HepG2 (cell line): Measurements from ENCODE around the gene PNPLA8. TPM values are rescaled to one million over a fixed set of nuclear protein-coding genes. Genes with fewer than 3 reads are reported as not detected.

Source experiments
- ATAC-seq: fragments of 200-7000 bp; cut with Tn5 transposase; 3 replicates; pipeline ENCODE4 v1.9.1; 2020; ENCODE audit warnings: mild to moderate bottlenecking, moderate library complexity
- BruUV-seq: library from RNA; stranded (reverse); fragments of 400-500 nt; replicated peaks from 2 replicates; lab custom pipeline; 2021; lab: Mats Ljungman, UMichigan
- CTCF ChIA-PET: fragments of 300-600 bp; formaldehyde crosslinking; extraction: SDS; loops from one replicate; lab custom pipeline; 2021; ENCODE audit warnings: low total read pairs, inconsistent platforms, low intra/inter-chr PET ratio; lab: Yijun Ruan, JAX
- POLR2A ChIA-PET: fragments of 350-600 bp; sonication (Branson Sonifier 250); formaldehyde crosslinking; loops from one replicate; lab custom pipeline; 2020; ENCODE audit warnings: antibody characterized with exemption, inconsistent platforms; lab: Yijun Ruan, JAX
- DNase-seq: peaks from one replicate; pipeline ENCODE4 v3.0.0-alpha.2; 2015; ENCODE audit warnings: low spot score
- FAIRE-seq: peaks from 3 replicates; lab custom pipeline; 2011; peaks lifted over from hg19 to GRCh38; lab: Jason Lieb, UNC
- H2AFZ ChIP-seq: one replicate; pipeline ENCODE4 v1.6.1; 2011; ENCODE audit warnings: low read length, inconsistent platforms
- H3K27ac ChIP-seq: fragments of 300-600 bp; 3 replicates; pipeline ENCODE4 v1.8.0; 2011; ENCODE audit warnings: mixed run types, mild to moderate bottlenecking, mixed read lengths, low read length, inconsistent platforms; ENCODE audit not compliant: insufficient read depth; ENCODE audit errors: extremely low read length
- H3K27me3 ChIP-seq, 2 experiments: fragments of 200-600 bp in 1 of 2; 2 replicates in 1 of 2; 3 replicates in 1 of 2; pipeline versions ENCODE4 v1.6.0 to v1.8.0; 2011; ENCODE audit warnings: low read length in 2 of 2, mild to moderate bottlenecking in 2 of 2, moderate library complexity in 2 of 2, inconsistent platforms in 1 of 2; ENCODE audit not compliant: insufficient read depth in 2 of 2, control insufficient read depth in 1 of 2
- H3K36me3 ChIP-seq, 2 experiments: fragments of 200-600 bp in 1 of 2; replicated peaks in 1 of 2; 2 replicates in 1 of 2; 3 replicates in 1 of 2; pipeline versions ENCODE4 v1.5.1 to v1.8.0; 2011; ENCODE audit warnings: low read length in 2 of 2, inconsistent platforms in 1 of 2; ENCODE audit not compliant: insufficient read depth in 2 of 2, control insufficient read depth in 1 of 2
- H3K4me1 ChIP-seq: 2 replicates; pipeline ENCODE4 v1.5.1; 2012; ENCODE audit warnings: low read length, inconsistent platforms; ENCODE audit not compliant: insufficient read depth
- H3K4me2 ChIP-seq: 2 replicates; pipeline ENCODE4 v1.6.0; 2011; ENCODE audit warnings: low read depth, low read length, inconsistent platforms
- H3K4me3 ChIP-seq, 3 experiments: fragments of 200-600 bp in 1 of 3; sonication (generic), shearing (Covaris generic) in 1 of 3; replicated peaks in 1 of 3; 2 replicates each; pipeline ENCODE4 v1.5.1; 2011 to 2016; ENCODE audit warnings: low read length in 3 of 3, inconsistent platforms in 2 of 3, low read depth in 2 of 3, mild to moderate bottlenecking in 2 of 3, control low read depth in 1 of 3, mixed read lengths in 1 of 3; ENCODE audit not compliant: insufficient read depth in 1 of 3
- H3K79me2 ChIP-seq: one replicate; pipeline ENCODE4 v1.6.1; 2011; ENCODE audit warnings: low read length, inconsistent platforms; ENCODE audit not compliant: insufficient read depth
- H3K9ac ChIP-seq: 2 replicates; pipeline ENCODE4 v1.6.0; 2011; ENCODE audit warnings: mild to moderate bottlenecking, low read depth, low read length, inconsistent platforms; ENCODE audit not compliant: insufficient read depth
- H3K9me3 ChIP-seq: 2 replicates; pipeline ENCODE4 v1.5.1; 2012; ENCODE audit warnings: mild to moderate bottlenecking, low read length
- H4K20me1 ChIP-seq: 2 replicates; pipeline ENCODE4 v1.6.0; 2011; ENCODE audit warnings: inconsistent platforms, mild to moderate bottlenecking, low read length, moderate library complexity; ENCODE audit not compliant: insufficient read depth
- ATF5 ChIP-seq: sonication (generic); formaldehyde crosslinking; IDR thresholded peaks from 2 replicates; pipeline ENCODE4 v1.4.0; 2020; ENCODE audit warnings: mild to moderate bottlenecking, low read depth, missing genetic modification reagents
- GMEB2 ChIP-seq: IDR thresholded peaks from 2 replicates; pipeline ENCODE4 v1.6.1; 2016; ENCODE audit warnings: missing biosample characterization, missing genetic modification reagents, low read depth
- IKZF4 ChIP-seq: sonication (generic); formaldehyde crosslinking; IDR thresholded peaks from 2 replicates; pipeline ENCODE4 v1.5.1; 2020; ENCODE audit warnings: borderline replicate concordance, mild to moderate bottlenecking, low read depth, missing genetic modification reagents; ENCODE audit errors: not compliant biosample characterization
- JUND ChIP-seq: sonication (generic); formaldehyde crosslinking; IDR thresholded peaks from 2 replicates; pipeline ENCODE4 v1.8.0; 2022; ENCODE audit warnings: mild to moderate bottlenecking, missing genetic modification reagents
- MTA1 ChIP-seq: sonication (generic); formaldehyde crosslinking; IDR thresholded peaks from 2 replicates; pipeline ENCODE4 v1.4.0; 2020; ENCODE audit warnings: missing genetic modification reagents, mild to moderate bottlenecking, borderline replicate concordance
- WGBS: methylation state at CpG from one replicate; pipeline ENCODE4 v1.1.6; 2017; ENCODE audit warnings: low lambda C conversion rate; 5-methylcytosine and 5-hydroxymethylcytosine counted together
- in situ Hi-C: cut with HindIII; loops from 2 replicates; pipeline ENCODE4 v1.10.0; 2017; ENCODE audit warnings: low pct_unique_long_range_greater_than_20kb; ENCODE audit not compliant: extremely low pct_ligation_motif_present
- intact Hi-C: fragments of 100-400 bp; cut with micrococcal nuclease; formaldehyde crosslinking; loops from one replicate; pipeline ENCODE4 v1.10.0; 2022; ENCODE audit not compliant: unreplicated experiment
- polyA plus RNA-seq, 8 experiments: library from polyadenylated mRNA; depleted of rRNA in 3 of 8; stranded (reverse) in 7 of 8; unstranded in 1 of 8; fragments of >200 nt; fragmentation: Illumina TruSeq in 4 of 8; extraction: Trizol in 4 of 8; gene quantifications; 2 replicates each; pipeline versions ENCODE4 v1.2.1 to v1.2.3, GENCODE V29; 2011 to 2016; ENCODE audit warnings: low read depth in 4 of 8, missing spikeins in 1 of 8, mixed read lengths in 1 of 8; ENCODE audit not compliant: insufficient read depth in 1 of 8
- total RNA-seq, 5 experiments: library from RNA; depleted of rRNA; stranded (reverse); fragments of >200 nt; fragmentation: Illumina TruSeq; extraction: Trizol; gene quantifications; 2 replicates each; pipeline ENCODE4 v1.2.3, GENCODE V29; 2016; ENCODE audit warnings: low read depth in 1 of 5

Gene PNPLA8
- total and polyA plus RNA-seq, 2 of the 13 experiments (the other 11 are each of a cell fraction or from before 2014, with no cell fraction given), result 6.3 to 11.4 TPM

GRCh38 chr7:108424013-108424412 lies 101.9 kb downstream of the PNPLA8 start:
- intact Hi-C loops, result no loop called here
- BruUV-seq, result no TSS peak
- no peak overlapping the region for H2AFZ ChIP-seq
- DNase-seq, result no peak
- in situ Hi-C loops, result no loop called here
- H3K4me2 ChIP-seq, result no peak overlapping the region
- H3K9ac ChIP-seq, result no peak overlapping the region
- no peak overlapping the region for H3K4me3 ChIP-seq
- 37% methylated on average over 4 of the region's 4 CpGs for WGBS
- ChIA-PET POLR2A (no interaction called here), CTCF (no interaction called here)
- no peaks in the 10 kb centered on the region for H3K36me3 ChIP-seq
- H3K27ac ChIP-seq, result no peak overlapping the region
- H3K27me3 ChIP-seq, result no peaks in the 10 kb centered on the region
- H3K9me3 ChIP-seq, result no peaks in the 10 kb centered on the region
- no peak for TF ChIP-seq IKZF4
- TF ChIP-seq GMEB2 (CRISPR knock-in tag), result no peak
- no peak for TF ChIP-seq JUND (CRISPR knock-in tag)
- no peak for TF ChIP-seq ATF5 (CRISPR knock-in tag)
- TF ChIP-seq MTA1 (CRISPR knock-in tag), result no peak
- no peak for FAIRE-seq
- H3K4me1 ChIP-seq, result no peaks in the 10 kb centered on the region
- no peak for ATAC-seq
- no peaks in the 10 kb centered on the region for H3K79me2 ChIP-seq
- H4K20me1 ChIP-seq, result no peaks in the 10 kb centered on the region
